MM.1S (cell line): ENCODE data around the gene TOP2A.
"Not testable (repeated sequence)": the region's sequence is repeated elsewhere in the genome, so short reads cannot be mapped to it uniquely, and the experiment has no call there.

Source experiments
- DNase-seq: peaks from one replicate; pipeline ENCODE4 v3.0.0-alpha.2; 2015
- H2AFZ ChIP-seq: fragments of 300-600 bp; sonication (generic); 2 replicates; pipeline ENCODE4 v1.6.0; 2016; ENCODE audit warnings: antibody characterized with exemption, low read length
- H3F3A ChIP-seq: fragments of 300-600 bp; sonication (generic); 2 replicates; pipeline ENCODE4 v1.6.1; 2016; ENCODE audit warnings: mild to moderate bottlenecking, antibody characterized with exemption, low read length, moderate library complexity, mixed read lengths; ENCODE audit not compliant: insufficient read depth
- H3K27ac ChIP-seq: fragments of 300-600 bp; sonication (generic); 2 replicates; pipeline ENCODE4 v1.5.1; 2016; ENCODE audit warnings: mild to moderate bottlenecking, low read length
- H3K27me3 ChIP-seq: fragments of 300-600 bp; sonication (generic); replicated peaks from 2 replicates; pipeline ENCODE4 v1.6.0; 2016; ENCODE audit warnings: low read length; ENCODE audit not compliant: insufficient read depth
- H3K36me3 ChIP-seq: fragments of 300-600 bp; sonication (generic); replicated peaks from 2 replicates; pipeline ENCODE4 v1.6.1; 2016; ENCODE audit warnings: mild to moderate bottlenecking, low read length, mixed read lengths; ENCODE audit not compliant: insufficient read depth
- H3K4me1 ChIP-seq: fragments of 300-600 bp; sonication (generic); 2 replicates; pipeline ENCODE4 v1.6.1; 2016; ENCODE audit warnings: low read length, mixed read lengths
- H3K4me2 ChIP-seq: fragments of 300-600 bp; sonication (generic); 2 replicates; pipeline ENCODE4 v1.6.0; 2016; ENCODE audit warnings: low read depth, low read length
- H3K4me3 ChIP-seq: fragments of 300-600 bp; sonication (generic); 2 replicates; pipeline ENCODE4 v1.5.1; 2016; ENCODE audit warnings: low read length, mixed read lengths
- H3K79me2 ChIP-seq: fragments of 300-600 bp; sonication (generic); 2 replicates; pipeline ENCODE4 v1.6.1; 2016; ENCODE audit warnings: mixed run types, low read length, mixed read lengths
- H3K9ac ChIP-seq: fragments of 300-600 bp; sonication (generic); 2 replicates; pipeline ENCODE4 v1.6.1; 2016; ENCODE audit warnings: low read length, mixed read lengths
- H3K9me2 ChIP-seq: fragments of 300-600 bp; sonication (generic); replicated peaks from 2 replicates; pipeline ENCODE4 v1.6.1; 2016; ENCODE audit warnings: mild to moderate bottlenecking, low read length, mixed read lengths; ENCODE audit not compliant: insufficient read depth
- H3K9me3 ChIP-seq: fragments of 300-600 bp; sonication (generic); replicated peaks from 2 replicates; pipeline ENCODE4 v1.6.1; 2016; ENCODE audit warnings: mild to moderate bottlenecking, low read length, mixed read lengths; ENCODE audit not compliant: insufficient read depth
- H4K20me1 ChIP-seq: fragments of 300-600 bp; sonication (generic); 2 replicates; pipeline ENCODE4 v1.6.1; 2016; ENCODE audit warnings: mild to moderate bottlenecking, low read length, moderate library complexity, mixed read lengths; ENCODE audit not compliant: insufficient read depth
- CTCF ChIP-seq: fragments of 300-600 bp; sonication (generic); IDR thresholded peaks from 2 replicates; pipeline ENCODE4 v1.5.1; 2016; ENCODE audit warnings: antibody characterized with exemption, low read length, mixed read lengths
- EZH2 ChIP-seq: fragments of 300-600 bp; sonication (generic); optimal IDR thresholded peaks from 2 replicates; pipeline ENCODE3; 2017; ENCODE audit warnings: low read depth, mild to moderate bottlenecking, antibody characterized with exemption, low read length, mixed read lengths
- EZH2phosphoT487 ChIP-seq: fragments of 300-600 bp; sonication (generic); IDR thresholded peaks from 2 replicates; pipeline ENCODE4 v1.6.1; 2018; ENCODE audit warnings: antibody characterized with exemption, low read length

The TOP2A gene

GRCh38 chr17:40402668-40403067 lies 15.0 kb downstream of the TOP2A start:
- no peak for TF ChIP-seq CTCF
- no peak for TF ChIP-seq EZH2
- no peak for TF ChIP-seq EZH2phosphoT487
- Histone ChIP-seq H3K36me3 (peaks cover 59% of the 10 kb centered on the region), H2AFZ (no peak overlapping the region), H3K4me3 (no peak overlapping the region), H3K79me2 (peaks cover 3% of the 10 kb centered on the region; the same call in 1 of the 2 replicates), H3K27ac (no peak overlapping the region), H3K9me3 (no peaks in the 10 kb centered on the region), H3K9me2 (no peaks in the 10 kb centered on the region), H4K20me1 (no peaks in the 10 kb centered on the region), H3F3A (0 out of 2 replicates have a peak, but pooled peaks cover 4% of the 10 kb centered on the region), H3K27me3 (no peaks in the 10 kb centered on the region), H3K9ac (no peak overlapping the region), H3K4me2 (no peak overlapping the region), H3K4me1 (no peaks in the 10 kb centered on the region)
- no peak for DNase-seq

- Histone ChIP-seq H3K27me3 (no peaks in the 10 kb centered on the region), H3K27ac (no peak overlapping the region), H4K20me1 (no peaks in the 10 kb centered on the region), H3K4me3 (no peak overlapping the region), H3K9ac (no peak overlapping the region), H3K36me3 (peaks cover 42% of the 10 kb centered on the region; the same call in 1 of the 2 replicates), H3K4me2 (no peak overlapping the region), H3K79me2 (peaks cover 3% of the 10 kb centered on the region; the same call in 1 of the 2 replicates), H3F3A (0 out of 2 replicates have a peak, but pooled peaks cover 4% of the 10 kb centered on the region), H2AFZ (no peak overlapping the region), H3K9me3 (no peaks in the 10 kb centered on the region), H3K9me2 (no peaks in the 10 kb centered on the region), H3K4me1 (no peaks in the 10 kb centered on the region)
- no peak for TF ChIP-seq EZH2
- peak; percentile 51 for TF ChIP-seq CTCF
- no peak for TF ChIP-seq EZH2phosphoT487
- DNase-seq = peak; percentile 26
Measured at GRCh38 chr17:40399185-40399584, 18.5 kb downstream of the TOP2A start.

GRCh38 chr17:40386555-40386954 lies 31.1 kb downstream of the TOP2A start:
- Histone ChIP-seq H3F3A (peaks cover 19% of the 10 kb centered on the region; the same call in 1 of the 2 replicates), H3K36me3 (peaks cover 19% of the 10 kb centered on the region)
- DNase-seq, H3K27me3 ChIP-seq, H3K9me2 ChIP-seq, H3K79me2 ChIP-seq, H3K4me3 ChIP-seq, H3K27ac ChIP-seq, H3K9ac ChIP-seq, H2AFZ ChIP-seq, H3K4me1 ChIP-seq, H3K9me3 ChIP-seq, H3K4me2 ChIP-seq, H4K20me1 ChIP-seq: not testable (repeated sequence)

GRCh38 chr17:40382251-40382650 lies 35.4 kb downstream of the TOP2A start:
- Histone ChIP-seq H2AFZ (no peak overlapping the region), H3K9ac (no peak overlapping the region), H3K79me2 (no peaks in the 10 kb centered on the region), H3K36me3 (no peaks in the 10 kb centered on the region), H3K27ac (no peak overlapping the region), H4K20me1 (no peaks in the 10 kb centered on the region), H3K9me3 (no peaks in the 10 kb centered on the region), H3F3A (no peaks in the 10 kb centered on the region), H3K4me1 (no peaks in the 10 kb centered on the region), H3K27me3 (no peaks in the 10 kb centered on the region), H3K9me2 (no peaks in the 10 kb centered on the region), H3K4me3 (no peak overlapping the region), H3K4me2 (no peak overlapping the region)
- TF ChIP-seq EZH2phosphoT487 = no peak
- TF ChIP-seq EZH2 = no peak
- DNase-seq = no peak
